Right lobe of liver (tissue), 4 donors: ENCODE data around the gene CORO2B.
"Not testable (repeated sequence)": the region's sequence is repeated elsewhere in the genome, so short reads cannot be mapped to it uniquely, and the experiment has no call there.

Source experiments
- CTCF ChIP-seq, 4 donors: fragments of 200-600 bp in 3 of 4; fragments of 450-650 bp in 1 of 4; IDR thresholded peaks; one replicate each; pipeline versions ENCODE4 v1.5.1 to v1.8.0; 2016 to 2022; ENCODE audit warnings: antibody characterized with exemption in 4 of 4, mild to moderate bottlenecking in 2 of 4
- POLR2A ChIP-seq: fragments of 450-650 bp; IDR thresholded peaks from one replicate; pipeline ENCODE4 v1.6.1; 2017; ENCODE audit warnings: antibody characterized with exemption, mild to moderate bottlenecking
- donor health status: DM: no; HTN: no; CAD: no.
- donor health status: DM: no; HTN: no; CAD: no.
- donor health status: DM: no; HTN: yes; CAD: no.

- not testable (repeated sequence) for TF ChIP-seq CTCF (IDR thresholded peaks at IDR 0.05); POLR2A
These were observed 68.6 kb downstream of the CORO2B start for GRCh38 chr15:68647361-68647760.
